Smooth muscle cell of the brain vasculature (primary cell): ENCODE results near the gene DBX2.
"Not testable (repeated sequence)": the region's sequence is repeated elsewhere in the genome, so short reads cannot be mapped to it uniquely, and the experiment has no call there.

Experiments used
- DNase-seq: peaks from one replicate; pipeline ENCODE4 v3.0.0-alpha.2; 2012; ENCODE audit warnings: low read depth, low spot score

Gene DBX2

GRCh38 chr12:45050751-45051571 is at the start of gene DBX2:
Gene DBX2, minus strand, starts transcription at chr12:45051099. Its CDS starts 172 bp downstream, at chr12:45050927.
- no peak for DNase-seq

DNA sequence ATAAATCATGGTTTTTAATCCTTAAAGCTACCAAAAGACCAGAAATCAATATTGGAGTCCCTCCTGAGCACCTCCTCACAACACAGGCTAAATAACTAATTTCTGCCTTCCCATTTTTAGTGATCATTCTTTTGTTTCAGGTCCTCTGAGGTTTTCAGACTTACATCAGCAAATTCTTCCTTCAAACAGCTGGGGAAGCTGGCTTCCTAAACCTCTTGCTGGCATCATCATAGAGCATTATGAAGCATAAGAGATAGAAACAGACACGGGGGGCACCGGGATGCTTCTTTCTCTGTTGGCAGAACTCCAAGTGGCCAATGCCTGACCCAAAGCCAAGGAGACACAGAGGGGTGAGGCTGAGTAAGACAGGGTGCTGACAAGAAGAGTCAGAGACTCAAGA is 47.9 kb upstream of the DBX2 start:
- no peak for DNase-seq

DNA sequence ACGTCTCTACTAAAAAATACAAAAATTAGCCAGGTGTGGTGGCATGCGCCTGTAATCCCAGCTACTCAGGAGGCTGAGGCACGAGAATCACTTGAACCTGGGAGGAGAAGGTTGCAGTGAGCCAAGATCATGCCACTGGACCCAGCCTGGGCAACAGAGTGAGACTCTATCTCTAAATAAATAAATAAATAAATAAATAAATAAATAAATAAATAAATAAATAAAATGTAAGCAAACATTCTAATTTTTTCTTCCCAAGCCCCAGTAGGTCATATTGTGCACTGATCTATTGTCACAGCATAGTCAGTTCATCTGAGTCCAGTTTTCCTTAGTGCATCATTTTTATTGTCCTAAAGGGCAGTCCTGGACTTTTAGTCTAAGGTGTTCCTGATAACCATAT is 44.5 kb upstream of the DBX2 start:
- DNase-seq: not testable (repeated sequence)

DNA sequence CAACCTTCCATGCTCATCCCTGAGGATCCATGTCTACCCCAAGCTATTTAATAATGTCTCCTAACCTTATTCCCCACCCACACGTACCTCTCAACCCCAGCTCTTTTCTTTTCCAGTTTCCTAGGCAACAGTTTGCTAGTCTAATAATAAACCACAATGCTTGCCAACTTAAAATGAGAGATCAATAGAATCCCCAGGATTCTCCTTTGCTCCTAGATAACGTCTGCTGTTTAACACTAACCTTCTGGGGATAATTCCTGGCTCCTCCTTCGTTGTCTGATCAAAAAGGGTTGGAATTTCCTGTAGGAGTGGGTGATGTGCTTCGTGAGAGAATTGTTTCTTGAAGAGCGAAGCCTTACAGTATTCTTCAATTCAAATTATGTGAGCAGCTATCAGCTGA is 42.2 kb upstream of the DBX2 start:
- no peak for DNase-seq

- no peak for DNase-seq
Measured at GRCh38 chr12:45089411-45090075, 38.6 kb upstream of the DBX2 start.

GRCh38 chr12:45088608-45089007 is 37.7 kb upstream of the DBX2 start:
- no peak for DNase-seq

DNA sequence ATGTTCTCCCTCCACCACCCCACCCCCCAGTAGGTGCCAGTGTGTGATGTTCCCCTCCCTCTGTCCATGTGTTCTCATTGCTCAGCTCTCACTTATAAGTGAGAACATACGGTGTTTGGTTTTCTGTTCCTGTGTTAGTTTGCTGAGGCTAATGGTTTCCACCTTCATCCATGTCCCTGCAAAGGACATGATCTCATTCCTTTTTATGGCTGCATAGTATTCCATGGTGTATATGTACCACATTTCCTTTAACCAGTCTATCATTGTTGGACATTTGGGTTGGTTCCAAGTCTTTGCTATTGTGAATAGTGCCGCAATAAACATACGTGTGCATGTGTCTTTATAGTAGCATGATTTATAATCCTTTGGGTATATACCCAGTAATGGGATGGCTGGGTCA is 33.3 kb upstream of the DBX2 start:
- not testable (repeated sequence) for DNase-seq

GRCh38 chr12:45077251-45077650 is 26.4 kb upstream of the DBX2 start:
- no peak for DNase-seq

- no peak for DNase-seq
Measured at GRCh38 chr12:45076417-45077026, 25.6 kb upstream of the DBX2 start.

DNA sequence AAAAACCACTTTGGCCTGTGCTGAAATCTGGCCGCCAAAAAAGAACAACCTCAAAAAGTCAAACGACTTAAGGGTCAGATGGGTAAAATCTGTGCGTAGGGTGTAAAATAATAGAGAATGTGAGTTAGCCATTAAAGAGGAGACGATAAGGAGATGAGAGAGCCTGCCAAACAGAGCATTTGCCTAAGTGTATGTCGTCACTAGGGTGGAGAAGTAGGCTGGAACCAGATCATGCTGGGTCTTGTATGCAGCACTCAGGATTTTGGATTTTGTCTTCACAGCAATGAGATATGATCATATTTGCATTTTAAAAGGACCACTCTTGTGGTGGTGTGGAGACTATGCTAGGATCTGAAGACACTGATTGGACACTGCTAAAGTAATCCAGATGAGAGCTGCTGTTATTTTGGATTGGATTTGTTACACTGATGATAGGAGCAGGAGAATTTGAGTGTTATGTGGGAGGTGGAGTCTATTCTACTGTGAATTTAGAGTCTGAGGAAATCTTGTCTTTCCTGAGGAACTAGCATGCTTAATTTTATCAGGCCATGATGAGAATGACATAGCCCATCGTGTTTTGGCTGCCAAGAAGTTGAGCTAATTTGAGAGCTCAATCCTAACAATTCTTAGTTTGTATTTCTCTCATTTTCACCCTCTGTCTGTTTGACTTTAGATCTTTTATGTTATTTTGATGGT is 24.8 kb upstream of the DBX2 start:
- DNase-seq: no peak

DNA sequence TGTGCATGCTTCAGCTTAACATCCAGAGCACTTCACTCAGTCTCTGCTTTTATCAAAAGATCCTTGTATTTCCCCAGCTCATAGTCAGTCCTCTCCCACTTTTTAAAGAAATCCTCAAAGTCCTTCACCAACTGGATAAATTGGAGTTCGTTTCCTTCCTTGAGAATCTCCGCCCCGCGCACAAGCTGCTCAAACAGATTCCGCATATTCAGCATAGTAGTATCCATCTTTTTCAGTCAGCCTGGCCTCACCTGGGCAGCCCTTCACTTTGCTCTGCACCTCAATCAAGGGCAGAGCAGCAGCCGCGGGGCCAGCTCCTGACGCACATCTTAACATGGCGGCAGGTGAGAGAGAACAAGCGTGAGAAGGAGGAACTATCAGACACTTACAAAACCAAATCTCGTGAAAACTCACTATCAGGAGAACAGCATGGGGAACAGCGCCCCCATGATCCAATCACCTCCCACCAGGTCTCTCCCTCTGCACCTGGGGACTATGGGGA is 14.3 kb upstream of the DBX2 start:
- no peak for DNase-seq

DNA sequence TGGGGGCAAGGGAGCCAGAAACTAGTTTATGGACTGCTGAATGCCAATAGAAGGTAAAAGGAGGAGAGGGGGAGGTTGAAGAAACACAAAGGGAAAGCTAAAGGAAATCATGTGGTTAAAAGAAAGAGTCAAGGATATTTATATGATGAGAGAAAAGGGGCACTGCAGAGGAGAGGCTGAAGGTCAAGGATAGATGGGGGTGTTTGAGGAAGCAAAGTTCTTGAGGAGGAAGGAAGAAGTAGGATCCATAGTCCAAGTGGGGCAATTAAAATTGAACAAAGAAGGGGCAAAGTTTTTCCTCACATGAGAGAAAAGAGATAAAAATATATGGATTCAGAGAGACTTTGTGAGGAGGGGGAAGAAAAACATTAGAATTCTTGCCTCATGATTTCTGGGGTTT is 10.1 kb upstream of the DBX2 start:
- DNase-seq: no peak

DNA sequence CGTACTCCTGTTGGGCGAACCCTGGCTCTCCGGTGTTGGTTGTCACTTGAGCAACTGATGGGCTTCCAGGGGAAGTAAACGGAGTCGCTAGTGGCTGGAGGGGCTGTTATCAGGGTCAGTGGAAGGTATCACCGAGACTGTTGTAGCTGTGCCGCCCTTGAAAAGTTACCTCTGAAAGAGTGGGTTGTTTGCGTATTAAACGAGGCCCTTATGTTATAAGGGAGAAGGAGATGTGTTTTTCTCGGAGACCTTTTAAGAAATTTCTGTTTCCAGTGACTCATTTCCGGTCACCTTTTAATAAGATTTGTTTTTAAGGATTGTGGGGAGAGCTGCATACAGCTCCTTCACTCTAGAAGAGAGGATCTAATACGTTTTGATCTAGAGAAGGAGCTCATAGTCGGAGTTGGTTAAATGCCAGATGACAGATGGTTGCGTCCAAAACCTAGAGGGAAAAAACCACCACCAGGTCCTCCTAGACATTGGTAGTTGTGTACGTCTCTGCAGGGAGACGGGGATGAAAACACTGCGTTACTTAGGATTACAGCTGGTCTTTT is 750 bp upstream of the DBX2 start:
- DNase-seq: no peak

- no peak for DNase-seq
Measured at GRCh38 chr12:45049912-45050750, 768 bp downstream of the DBX2 start.

DNA sequence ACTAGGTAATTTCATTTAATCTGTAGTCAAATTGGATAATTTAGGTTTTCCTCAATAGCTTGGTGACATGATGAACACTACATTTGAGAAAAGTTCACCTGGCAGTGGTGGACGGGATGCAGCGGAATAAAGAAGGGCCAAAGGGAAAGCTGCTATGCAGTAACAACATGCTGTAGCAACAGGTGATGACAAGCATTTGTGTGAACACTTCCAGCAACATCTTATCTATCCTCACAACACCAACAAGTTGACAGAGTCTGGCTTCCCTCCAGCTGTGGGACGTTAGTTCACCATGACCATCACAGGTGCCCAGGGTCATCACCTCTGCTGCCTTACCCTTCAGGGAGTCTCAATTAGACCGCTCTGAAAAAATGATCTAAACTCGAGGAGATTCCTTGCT is 8.3 kb downstream of the DBX2 start:
- DNase-seq: no peak

- DNase-seq: no peak
Measured at GRCh38 chr12:45040977-45041376, 9.9 kb downstream of the DBX2 start.

DNA sequence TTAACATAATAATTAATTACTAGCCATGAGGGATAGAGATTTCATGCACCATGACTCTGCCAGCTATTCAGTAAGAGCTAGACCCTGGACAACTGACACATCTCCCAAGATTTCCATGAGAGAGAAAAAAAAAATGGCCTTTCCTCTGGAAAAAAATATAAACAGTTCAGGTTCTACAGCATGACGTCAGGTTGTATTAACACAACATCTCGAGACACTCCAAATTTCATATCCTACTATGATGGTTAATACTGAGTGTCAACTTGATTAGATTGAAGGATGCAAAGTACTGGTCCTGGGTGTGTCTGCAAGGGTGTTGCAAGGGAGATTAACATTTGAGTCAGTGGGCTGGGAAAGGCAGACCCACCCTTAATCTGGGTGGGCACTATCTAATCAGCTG is 11.1 kb downstream of the DBX2 start:
- DNase-seq: no peak

DNA sequence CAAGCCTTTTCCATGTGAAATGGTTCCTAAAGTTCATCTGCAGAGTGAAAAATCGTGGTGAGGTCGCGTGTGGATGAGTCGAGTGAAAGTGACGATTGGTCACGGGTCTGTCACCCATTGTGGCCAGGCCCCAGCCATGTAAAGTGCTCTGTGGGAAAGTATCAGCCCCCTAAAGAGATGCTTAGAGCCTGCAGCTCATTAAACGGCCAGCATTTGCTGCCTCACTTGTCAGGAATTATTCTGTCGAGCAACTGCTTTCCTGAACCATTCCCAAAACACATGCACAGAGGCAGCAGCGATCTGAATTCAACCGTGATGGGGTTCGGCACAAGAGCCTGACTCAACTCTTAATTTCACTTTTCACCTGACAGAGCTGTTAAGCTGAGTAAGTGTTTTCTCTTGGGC is 16.0 kb downstream of the DBX2 start:
- DNase-seq: no peak

- no peak for DNase-seq
Measured at GRCh38 chr12:45017916-45018315, 33.0 kb downstream of the DBX2 start.

DNA sequence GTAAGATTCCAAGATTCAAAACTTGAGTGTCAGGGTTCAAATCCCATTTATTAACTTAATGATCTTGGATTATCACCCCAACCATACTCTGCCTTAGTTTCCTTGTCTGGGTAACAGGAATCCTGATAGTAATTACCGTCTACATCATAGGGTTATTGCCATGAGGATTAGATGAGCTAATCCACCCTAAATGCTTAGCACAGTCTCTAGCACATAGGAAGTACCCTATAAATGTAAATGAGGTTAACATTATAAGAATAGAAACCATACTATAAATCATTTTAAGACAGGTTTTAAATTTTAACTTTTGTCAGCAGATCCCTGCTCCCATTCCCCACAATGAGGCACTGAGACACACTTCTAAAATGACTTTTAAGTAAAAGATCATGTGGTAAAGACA is 36.5 kb downstream of the DBX2 start:
- no peak for DNase-seq

DNA sequence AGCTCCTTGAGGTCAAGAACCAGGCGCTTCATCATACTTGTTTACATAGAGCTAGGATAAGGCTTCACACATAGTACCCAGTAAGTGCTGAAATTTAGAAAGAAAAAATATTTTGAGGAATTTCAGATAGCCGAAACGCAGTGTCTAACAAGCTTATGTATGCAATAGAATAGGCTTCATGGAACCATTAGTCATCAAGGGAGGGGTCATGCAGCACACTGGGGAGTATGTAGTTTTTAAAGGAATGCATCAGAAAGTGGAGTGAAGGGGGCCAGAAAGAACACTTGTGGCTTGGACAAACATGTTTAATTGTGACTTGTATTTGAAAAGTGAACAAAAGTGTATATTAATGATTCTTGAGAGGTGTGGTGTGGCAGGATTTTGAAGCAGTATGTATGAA is 38.1 kb downstream of the DBX2 start:
- no peak for DNase-seq
